Progenitor cell of endocrine pancreas (in vitro differentiated cells): Measurements from ENCODE around the gene EGF. TPM values are rescaled to one million over a fixed set of nuclear protein-coding genes. Genes with fewer than 3 reads are reported as not detected.

Experiments used
- DNase-seq: peaks from one replicate; pipeline ENCODE4 v3.0.0; 2021; ENCODE audit warnings: low spot score; ENCODE audit not compliant: unreplicated experiment
- H3K27ac Mint-ChIP-seq: 2 replicates; pipeline ENCODE4 v1.8.0; 2021; ENCODE audit warnings: mild to moderate bottlenecking, moderate library complexity, mixed read lengths
- H3K27me3 Mint-ChIP-seq: 2 replicates; pipeline ENCODE4 v1.8.0; 2021; ENCODE audit warnings: mixed read lengths
- H3K36me3 Mint-ChIP-seq: 2 replicates; pipeline ENCODE4 v1.8.0; 2022; ENCODE audit warnings: mixed read lengths; ENCODE audit not compliant: insufficient read depth
- H3K4me1 Mint-ChIP-seq: 2 replicates; pipeline ENCODE4 v1.8.0; 2021; ENCODE audit warnings: low read depth, mixed read lengths
- H3K4me3 Mint-ChIP-seq: 2 replicates; pipeline ENCODE4 v1.8.0; 2021; ENCODE audit warnings: low read depth, mild to moderate bottlenecking, moderate library complexity, mixed read lengths
- H3K9me3 Mint-ChIP-seq: 2 replicates; pipeline ENCODE4 v1.8.0; 2021; ENCODE audit warnings: low read depth, mixed read lengths
- total RNA-seq: library from RNA; stranded (reverse); gene quantifications from 2 replicates; pipeline ENCODE4 v1.2.1, GENCODE V29; 2021
- TF ChIP-seq, protein P1 (sequence below): fragments of 200-600 bp; sonication (generic); IDR thresholded peaks from one replicate; pipeline ENCODE4 v1.5.0; 2021; ENCODE audit warnings: antibody characterized with exemption, mild to moderate bottlenecking; ENCODE audit not compliant: unreplicated experiment

The EGF gene
- total RNA-seq, 1 donor from 2014 or later, result 0.36 TPM

DNA sequence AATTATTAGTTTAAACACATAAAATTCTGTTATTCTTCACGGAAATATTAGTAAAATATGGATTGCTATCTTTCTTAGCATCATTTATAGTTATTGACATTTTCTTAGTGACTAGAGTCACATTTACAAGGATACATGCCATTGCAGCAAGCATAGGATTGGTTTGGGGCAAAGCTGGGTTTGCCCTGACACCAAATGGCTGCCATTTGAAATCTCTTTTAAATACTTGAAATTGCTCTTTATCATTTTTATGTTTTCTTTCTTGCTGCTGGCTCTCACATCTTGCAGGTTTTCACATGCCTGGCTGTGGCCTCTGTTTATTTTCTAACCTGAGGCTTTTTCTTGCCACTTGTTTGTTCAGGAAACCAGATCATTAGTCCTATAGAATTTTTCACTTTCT, 39.9 kb downstream of the EGF start:
- H3K9me3 Mint-ChIP-seq, result no peaks in the 10 kb centered on the region
- DNase-seq, result no peak
- H3K4me1 Mint-ChIP-seq, result peaks cover 5% of the 10 kb centered on the region
- no peak overlapping the region for H3K27ac Mint-ChIP-seq
- H3K4me3 Mint-ChIP-seq, result no peak overlapping the region
- no peaks in the 10 kb centered on the region for H3K36me3 Mint-ChIP-seq
- H3K27me3 Mint-ChIP-seq, result no peaks in the 10 kb centered on the region
- TF ChIP-seq, protein P1, sequence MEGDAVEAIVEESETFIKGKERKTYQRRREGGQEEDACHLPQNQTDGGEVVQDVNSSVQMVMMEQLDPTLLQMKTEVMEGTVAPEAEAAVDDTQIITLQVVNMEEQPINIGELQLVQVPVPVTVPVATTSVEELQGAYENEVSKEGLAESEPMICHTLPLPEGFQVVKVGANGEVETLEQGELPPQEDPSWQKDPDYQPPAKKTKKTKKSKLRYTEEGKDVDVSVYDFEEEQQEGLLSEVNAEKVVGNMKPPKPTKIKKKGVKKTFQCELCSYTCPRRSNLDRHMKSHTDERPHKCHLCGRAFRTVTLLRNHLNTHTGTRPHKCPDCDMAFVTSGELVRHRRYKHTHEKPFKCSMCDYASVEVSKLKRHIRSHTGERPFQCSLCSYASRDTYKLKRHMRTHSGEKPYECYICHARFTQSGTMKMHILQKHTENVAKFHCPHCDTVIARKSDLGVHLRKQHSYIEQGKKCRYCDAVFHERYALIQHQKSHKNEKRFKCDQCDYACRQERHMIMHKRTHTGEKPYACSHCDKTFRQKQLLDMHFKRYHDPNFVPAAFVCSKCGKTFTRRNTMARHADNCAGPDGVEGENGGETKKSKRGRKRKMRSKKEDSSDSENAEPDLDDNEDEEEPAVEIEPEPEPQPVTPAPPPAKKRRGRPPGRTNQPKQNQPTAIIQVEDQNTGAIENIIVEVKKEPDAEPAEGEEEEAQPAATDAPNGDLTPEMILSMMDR, result no peak

GRCh38 chr4:109953556-109953955, 40.9 kb downstream of the EGF start:
- no peak for DNase-seq
- H3K4me1 Mint-ChIP-seq, result peaks cover 5% of the 10 kb centered on the region
- TF ChIP-seq, protein P1, result no peak
- H3K27me3 Mint-ChIP-seq, result no peaks in the 10 kb centered on the region
- no peak overlapping the region for H3K4me3 Mint-ChIP-seq
- H3K36me3 Mint-ChIP-seq, result no peaks in the 10 kb centered on the region
- no peaks in the 10 kb centered on the region for H3K9me3 Mint-ChIP-seq
- no peak overlapping the region for H3K27ac Mint-ChIP-seq

DNA sequence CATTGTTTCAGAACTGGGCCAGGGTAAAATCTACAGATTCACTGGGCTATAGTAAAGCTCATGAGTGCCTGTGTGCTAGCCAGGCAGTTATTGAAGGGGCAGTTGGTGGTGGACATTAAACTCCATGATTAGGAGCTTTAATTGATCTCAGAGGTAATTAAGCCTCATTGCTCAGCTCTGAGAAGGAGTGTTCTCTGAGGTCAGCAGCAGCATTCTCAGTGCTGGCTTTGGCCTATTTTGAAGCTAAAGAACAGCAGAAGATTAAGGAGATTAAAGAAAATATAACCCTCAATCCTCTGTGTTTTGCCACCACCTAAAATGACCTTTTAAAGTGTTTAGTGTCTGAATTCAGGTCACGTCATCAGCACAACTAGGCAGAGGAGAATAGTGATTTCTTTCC, 42.5 kb downstream of the EGF start:
- DNase-seq, result no peak
- Mint-ChIP-seq H3K4me1 (peaks cover 5% of the 10 kb centered on the region), H3K9me3 (no peaks in the 10 kb centered on the region), H3K36me3 (no peaks in the 10 kb centered on the region), H3K4me3 (no peak overlapping the region), H3K27ac (no peak overlapping the region), H3K27me3 (peaks cover 2% of the 10 kb centered on the region)
- TF ChIP-seq, protein P1, result no peak

GRCh38 chr4:109957227-109957626, 44.5 kb downstream of the EGF start:
- H3K27me3 Mint-ChIP-seq, result peaks cover 2% of the 10 kb centered on the region

GRCh38 chr4:109959195-109959594, 46.5 kb downstream of the EGF start:
- no peak for DNase-seq
- Mint-ChIP-seq H3K4me1 (peaks cover 1% of the 10 kb centered on the region), H3K27ac (no peak overlapping the region), H3K9me3 (no peaks in the 10 kb centered on the region), H3K36me3 (no peaks in the 10 kb centered on the region), H3K4me3 (no peak overlapping the region), H3K27me3 (peaks cover 2% of the 10 kb centered on the region)
- TF ChIP-seq, protein P1, result no peak

More at GRCh38 chr4:109957227-109957626, 44.5 kb downstream of the EGF start:
- Mint-ChIP-seq H3K4me3 (no peak overlapping the region), H3K27ac (no peak overlapping the region), H3K36me3 (no peaks in the 10 kb centered on the region), H3K9me3 (no peaks in the 10 kb centered on the region), H3K4me1 (peaks cover 7% of the 10 kb centered on the region)
- TF ChIP-seq, protein P1, result no peak
- DNase-seq, result no peak
